ENCODE data around the gene CABCOCO1. TPM values are rescaled to one million over a fixed set of nuclear protein-coding genes. Genes with fewer than 3 reads are reported as not detected.

The CABCOCO1 gene
- total RNA-seq, 1 donor from 2014 or later = 3.5 TPM

DNA sequence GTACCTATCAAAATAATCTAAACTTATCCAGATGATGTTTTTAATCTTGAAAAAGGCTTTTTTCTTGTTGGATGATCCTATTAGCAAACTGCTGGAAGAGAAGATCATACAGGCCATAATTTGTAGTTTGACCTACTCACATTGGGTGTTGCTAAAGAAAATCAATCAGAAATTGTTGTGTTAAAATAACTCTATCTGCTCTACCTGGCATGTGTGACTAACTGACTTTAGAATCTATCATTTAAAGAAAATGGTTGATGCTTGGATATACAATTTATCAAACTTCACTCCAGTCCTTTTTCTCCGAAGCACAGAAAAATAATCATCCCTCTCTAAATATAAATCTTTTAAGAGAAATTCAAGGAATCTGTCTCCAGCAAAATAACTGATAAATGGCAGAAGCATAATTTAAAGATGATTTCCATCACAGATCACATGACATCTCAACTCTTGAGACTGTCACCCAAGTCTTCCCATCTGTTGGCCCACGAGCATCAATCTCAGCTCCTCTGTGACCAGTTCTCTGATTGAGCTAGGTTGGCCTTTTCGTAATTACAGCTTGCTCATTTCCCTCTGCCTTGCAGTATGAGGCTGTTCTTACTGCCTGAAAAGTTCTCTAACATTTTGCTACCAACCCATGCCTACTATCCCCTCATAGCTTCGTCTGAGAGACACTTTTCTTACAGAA is 36.4 kb downstream of the CABCOCO1 start:
- no peak for DNase-seq
- H3K27me3 ChIP-seq (ENCODE audit: low read depth) = no peaks in the 10 kb centered on the region

DNA sequence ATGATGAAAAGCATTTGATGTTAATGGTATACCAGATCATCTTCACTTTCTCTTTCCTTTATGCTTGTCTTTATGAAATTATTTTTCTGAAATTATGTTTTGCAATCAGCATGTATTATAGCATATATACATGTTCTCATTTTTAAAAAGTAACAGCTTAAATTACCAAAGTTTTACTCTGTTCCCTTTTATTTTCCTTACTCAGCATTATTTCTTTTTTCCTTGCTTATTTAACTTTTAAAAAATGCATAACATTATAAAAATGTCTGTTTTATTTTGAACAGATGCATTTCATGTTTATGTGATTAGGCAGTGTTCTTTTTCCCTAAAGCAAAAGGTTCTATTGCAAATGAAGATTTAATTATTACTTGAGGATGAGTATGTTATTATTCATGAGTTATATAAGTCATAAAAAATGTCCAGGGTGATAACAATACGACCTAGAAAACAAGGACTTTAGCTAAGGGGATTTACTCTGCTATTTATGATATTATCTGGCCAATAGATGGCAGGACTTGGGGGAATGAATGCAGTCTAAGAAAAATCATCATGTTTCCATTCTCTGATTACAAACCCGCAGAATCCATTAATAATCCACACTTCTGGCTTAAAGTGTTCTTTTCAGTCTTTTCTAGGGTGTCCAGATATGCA is 38.5 kb downstream of the CABCOCO1 start:
- H3K4me3 ChIP-seq = no peak overlapping the region
- intact Hi-C loops (cut with DNase I) = no loop called here
- ATAC-seq (no peak), DNase-seq (no peak)
- no peaks in the 10 kb centered on the region for H3K36me3 ChIP-seq
- TF ChIP-seq, protein P1, sequence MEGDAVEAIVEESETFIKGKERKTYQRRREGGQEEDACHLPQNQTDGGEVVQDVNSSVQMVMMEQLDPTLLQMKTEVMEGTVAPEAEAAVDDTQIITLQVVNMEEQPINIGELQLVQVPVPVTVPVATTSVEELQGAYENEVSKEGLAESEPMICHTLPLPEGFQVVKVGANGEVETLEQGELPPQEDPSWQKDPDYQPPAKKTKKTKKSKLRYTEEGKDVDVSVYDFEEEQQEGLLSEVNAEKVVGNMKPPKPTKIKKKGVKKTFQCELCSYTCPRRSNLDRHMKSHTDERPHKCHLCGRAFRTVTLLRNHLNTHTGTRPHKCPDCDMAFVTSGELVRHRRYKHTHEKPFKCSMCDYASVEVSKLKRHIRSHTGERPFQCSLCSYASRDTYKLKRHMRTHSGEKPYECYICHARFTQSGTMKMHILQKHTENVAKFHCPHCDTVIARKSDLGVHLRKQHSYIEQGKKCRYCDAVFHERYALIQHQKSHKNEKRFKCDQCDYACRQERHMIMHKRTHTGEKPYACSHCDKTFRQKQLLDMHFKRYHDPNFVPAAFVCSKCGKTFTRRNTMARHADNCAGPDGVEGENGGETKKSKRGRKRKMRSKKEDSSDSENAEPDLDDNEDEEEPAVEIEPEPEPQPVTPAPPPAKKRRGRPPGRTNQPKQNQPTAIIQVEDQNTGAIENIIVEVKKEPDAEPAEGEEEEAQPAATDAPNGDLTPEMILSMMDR (IDR thresholded peaks at IDR 0.05) = no peak
- H3K27ac ChIP-seq = no peak overlapping the region
- H3K27me3 ChIP-seq (ENCODE audit: low read depth) = no peaks in the 10 kb centered on the region
- H3K4me1 ChIP-seq = no peaks in the 10 kb centered on the region
- no peaks in the 10 kb centered on the region for H3K9me3 ChIP-seq

More for the DNA sequence above, 36.4 kb downstream of the CABCOCO1 start:
- TF ChIP-seq, protein P1 (IDR thresholded peaks at IDR 0.05) = no peak
- H3K9me3 ChIP-seq = no peaks in the 10 kb centered on the region
- H3K4me3 ChIP-seq = no peak overlapping the region
- H3K27ac ChIP-seq = no peak overlapping the region
- H3K36me3 ChIP-seq = no peaks in the 10 kb centered on the region
- no peaks in the 10 kb centered on the region for H3K4me1 ChIP-seq
- no peak for ATAC-seq
- intact Hi-C loops (cut with DNase I) = no loop called here

DNA sequence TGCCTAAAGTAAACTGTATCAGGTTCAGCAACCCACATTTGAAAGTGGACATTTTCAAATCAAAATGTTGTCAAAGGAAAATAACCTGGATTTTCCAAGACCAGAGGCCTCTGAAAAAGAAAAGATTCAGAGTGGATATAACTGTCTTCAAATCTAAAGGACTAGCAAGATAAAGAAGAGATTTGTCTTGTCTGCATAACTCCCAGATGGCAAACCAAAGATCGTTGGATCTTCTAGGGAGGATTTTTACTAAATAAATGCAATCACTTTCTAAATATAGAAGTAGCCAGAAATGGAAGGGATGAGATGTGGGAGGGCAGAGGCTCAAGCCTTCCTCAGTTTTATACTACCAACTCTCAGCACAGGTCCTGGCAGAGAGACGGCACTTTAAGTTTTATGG is 39.0 kb downstream of the CABCOCO1 start:
- Histone ChIP-seq H3K36me3 (no peaks in the 10 kb centered on the region), H3K9me3 (no peaks in the 10 kb centered on the region), H3K27me3 (ENCODE audit: low read depth) (no peaks in the 10 kb centered on the region), H3K4me1 (no peaks in the 10 kb centered on the region), H3K4me3 (no peak overlapping the region), H3K27ac (no peak overlapping the region)
- intact Hi-C loops (cut with DNase I) = no loop called here
- TF ChIP-seq, protein P1 (IDR thresholded peaks at IDR 0.05) = no peak
- DNase-seq (no peak), ATAC-seq (no peak)

DNA sequence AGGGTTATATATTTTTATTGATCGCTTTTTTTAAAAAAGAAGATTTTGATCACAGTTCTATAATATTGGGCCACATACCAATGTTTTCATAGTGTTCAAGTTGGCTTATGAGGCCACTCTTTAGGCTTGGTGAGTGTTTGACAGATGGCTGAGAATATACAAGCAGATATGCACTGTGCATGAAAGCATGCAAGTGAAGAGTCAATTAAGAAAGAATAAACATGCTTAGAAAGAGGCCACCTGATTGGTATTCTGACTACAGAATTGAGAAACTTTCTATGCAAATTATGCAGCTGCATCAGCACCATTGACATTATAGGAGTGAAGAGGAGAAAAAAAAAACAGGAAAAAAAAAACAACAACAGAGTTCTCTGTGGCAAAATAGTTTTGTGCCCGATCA is 39.9 kb downstream of the CABCOCO1 start:
- TF ChIP-seq, protein P1 (IDR thresholded peaks at IDR 0.05) = no peak
- H3K9me3 ChIP-seq = no peaks in the 10 kb centered on the region
- DNase-seq = no peak
- intact Hi-C loops (cut with DNase I) = no loop called here
- H3K4me3 ChIP-seq = no peak overlapping the region
- H3K36me3 ChIP-seq = no peaks in the 10 kb centered on the region
- H3K4me1 ChIP-seq = no peaks in the 10 kb centered on the region
- no peaks in the 10 kb centered on the region for H3K27me3 ChIP-seq (ENCODE audit: low read depth)
- ATAC-seq = no peak
- no peak overlapping the region for H3K27ac ChIP-seq

DNA sequence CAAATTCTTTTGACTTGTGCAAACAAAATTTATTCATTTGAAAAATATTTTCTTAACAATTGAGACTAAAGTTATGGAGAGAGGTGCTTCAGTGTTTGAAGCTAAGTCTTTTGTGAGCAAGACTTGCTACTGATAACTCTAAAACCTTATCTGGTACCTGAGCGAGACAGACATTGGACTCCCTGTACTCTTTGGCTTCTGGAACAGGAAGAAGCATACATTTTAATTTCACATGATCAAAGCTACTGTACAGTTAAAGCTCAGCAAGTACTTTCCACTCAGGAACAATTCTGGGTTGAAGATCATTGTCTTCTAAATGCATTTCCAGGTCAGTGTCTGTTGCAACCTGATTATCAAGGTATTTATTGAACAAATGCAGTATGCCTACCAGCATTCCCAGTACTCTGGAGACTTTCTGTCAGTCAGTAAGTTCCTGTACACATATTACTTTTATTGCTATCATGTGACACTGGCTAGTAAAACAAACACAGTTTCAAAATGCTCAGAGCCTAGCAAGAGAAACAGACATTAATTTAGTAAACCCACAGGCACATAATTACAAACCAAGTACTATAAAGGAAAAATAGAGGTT is 42.4 kb downstream of the CABCOCO1 start:
- DNase-seq = no peak
- Histone ChIP-seq H3K4me1 (no peaks in the 10 kb centered on the region), H3K27me3 (ENCODE audit: low read depth) (no peaks in the 10 kb centered on the region), H3K27ac (no peak overlapping the region), H3K9me3 (no peaks in the 10 kb centered on the region), H3K4me3 (no peak overlapping the region), H3K36me3 (no peaks in the 10 kb centered on the region)
- TF ChIP-seq, protein P1 (IDR thresholded peaks at IDR 0.05) = no peak
- no peak for ATAC-seq
- intact Hi-C loops (cut with DNase I) = no loop called here
